Neural cell (in vitro differentiated cells): Measurements from ENCODE around the gene ARIH1. TPM values are rescaled to one million over a fixed set of nuclear protein-coding genes. Genes with fewer than 3 reads are reported as not detected.

Experiments used
- H2AFZ ChIP-seq: fragments of 200-600, 300-800 bp; sonication (generic), shearing (Covaris generic); 2 replicates; pipeline ENCODE4 v1.6.0; 2014; ENCODE audit warnings: low read depth, mild to moderate bottlenecking, antibody characterized with exemption, low read length, moderate library complexity
- H3F3A ChIP-seq: fragments of 200-600 bp; shearing (Covaris generic); 2 replicates; pipeline ENCODE4 v1.6.1; 2016; ENCODE audit warnings: mild to moderate bottlenecking, moderate library complexity, mixed read lengths, antibody characterized with exemption, low read length; ENCODE audit not compliant: insufficient read depth, poor library complexity, severe bottlenecking
- H3K27ac ChIP-seq: fragments of 200-600, 300-800 bp; sonication (generic), shearing (Covaris generic); 2 replicates; pipeline ENCODE4 v1.5.1; 2014; ENCODE audit warnings: mild to moderate bottlenecking, low read length, moderate library complexity
- H3K27me3 ChIP-seq: fragments of 300-800, 200-600 bp; sonication (generic), shearing (Covaris generic); 2 replicates; pipeline ENCODE4 v1.6.0; 2014; ENCODE audit warnings: mild to moderate bottlenecking, low read depth, low read length, moderate library complexity; ENCODE audit not compliant: insufficient read depth
- H3K36me3 ChIP-seq: fragments of 300-800, 200-600 bp; sonication (generic), shearing (Covaris generic); 2 replicates; pipeline ENCODE4 v1.5.1; 2014; ENCODE audit warnings: mild to moderate bottlenecking, antibody characterized with exemption, low read length, moderate library complexity; ENCODE audit not compliant: insufficient read depth
- H3K4me2 ChIP-seq: fragments of 300-800, 200-600 bp; sonication (generic), shearing (Covaris generic); 2 replicates; pipeline ENCODE4 v1.6.0; 2014; ENCODE audit warnings: mild to moderate bottlenecking, low read length
- H3K4me3 ChIP-seq: fragments of 300-800, 200-600 bp; sonication (generic), shearing (Covaris generic); 2 replicates; pipeline ENCODE4 v1.5.1; 2014; ENCODE audit warnings: mild to moderate bottlenecking, low read length, moderate library complexity
- H3K79me2 ChIP-seq: fragments of 200-600 bp; shearing (Covaris generic); replicated peaks from 2 replicates; pipeline ENCODE4 v1.6.0; 2014; ENCODE audit warnings: mild to moderate bottlenecking, low read length, moderate library complexity; ENCODE audit not compliant: insufficient read depth
- H3K9ac ChIP-seq: fragments of 300-800, 200-600 bp; sonication (generic), shearing (Covaris generic); 2 replicates; pipeline ENCODE4 v1.6.1; 2016; ENCODE audit warnings: mild to moderate bottlenecking, low read length, mixed read lengths
- H3K9me2 ChIP-seq: fragments of 200-600 bp; shearing (Covaris generic); 2 replicates; pipeline ENCODE4 v1.6.1; 2016; ENCODE audit warnings: mild to moderate bottlenecking, low read length, mixed read lengths; ENCODE audit not compliant: insufficient read depth
- H3K9me3 ChIP-seq: fragments of 200-600, 300-800 bp; sonication (generic), shearing (Covaris generic); 2 replicates; pipeline ENCODE4 v1.6.1; 2016; ENCODE audit warnings: mild to moderate bottlenecking, mixed run types, low read length, moderate library complexity, mixed read lengths
- H4K20me1 ChIP-seq: fragments of 200-600 bp; shearing (Covaris generic); 2 replicates; pipeline ENCODE4 v1.6.1; 2016; ENCODE audit warnings: mild to moderate bottlenecking, mixed run types; ENCODE audit not compliant: insufficient read depth
- EP300 ChIP-seq: fragments of 450-650 bp; conservative IDR thresholded peaks from 2 replicates; pipeline ENCODE4 v1.6.1; 2014; ENCODE audit warnings: antibody characterized with exemption, mild to moderate bottlenecking, moderate library complexity; ENCODE audit not compliant: poor library complexity, severe bottlenecking
- EZH2 ChIP-seq: fragments of 200-600, 300-800 bp; shearing (Covaris generic), sonication (generic); IDR thresholded peaks from 2 replicates; pipeline ENCODE4 v1.6.1; 2014; ENCODE audit warnings: antibody characterized with exemption, low read length, borderline replicate concordance, mild to moderate bottlenecking; ENCODE audit not compliant: insufficient read depth, poor library complexity, severe bottlenecking
- MXI1 ChIP-seq: fragments of 450-650 bp; conservative IDR thresholded peaks from 2 replicates; pipeline ENCODE4 v1.6.1; 2014; ENCODE audit warnings: antibody characterized with exemption, mild to moderate bottlenecking; ENCODE audit not compliant: poor library complexity, severe bottlenecking
- POLR2AphosphoS5 ChIP-seq: IDR thresholded peaks from 2 replicates; pipeline ENCODE4 v1.6.1; 2012
- RAD21 ChIP-seq: fragments of 450-650 bp; conservative IDR thresholded peaks from 2 replicates; pipeline ENCODE4 v1.6.1; 2014; ENCODE audit warnings: antibody characterized with exemption, mild to moderate bottlenecking, moderate library complexity
- SMC3 ChIP-seq: fragments of 450-650 bp; conservative IDR thresholded peaks from 2 replicates; pipeline ENCODE4 v1.6.1; 2014; ENCODE audit warnings: antibody characterized with exemption, mild to moderate bottlenecking, moderate library complexity; ENCODE audit not compliant: poor library complexity
- TAF1 ChIP-seq: IDR thresholded peaks from 2 replicates; pipeline ENCODE4 v1.6.1; 2012; ENCODE audit warnings: low read depth
- polyA plus RNA-seq: library from polyadenylated mRNA; depleted of rRNA; stranded (reverse); fragments of >200 nt; gene quantifications from 2 replicates; pipeline ENCODE4 v1.2.3, GENCODE V29; 2014
- TF ChIP-seq, protein P1 (sequence below): fragments of 450-650 bp; IDR thresholded peaks from 2 replicates; pipeline ENCODE4 v1.5.1; 2014; ENCODE audit warnings: antibody characterized with exemption, mild to moderate bottlenecking, moderate library complexity; ENCODE audit not compliant: poor library complexity, severe bottlenecking
- TF ChIP-seq, protein P2 (sequence below): IDR thresholded peaks from 2 replicates; pipeline ENCODE4 v1.6.1; 2012; ENCODE audit warnings: borderline replicate concordance

The ARIH1 gene
- polyA plus RNA-seq, 1 donor from 2014 or later, result 72.1 TPM

DNA sequence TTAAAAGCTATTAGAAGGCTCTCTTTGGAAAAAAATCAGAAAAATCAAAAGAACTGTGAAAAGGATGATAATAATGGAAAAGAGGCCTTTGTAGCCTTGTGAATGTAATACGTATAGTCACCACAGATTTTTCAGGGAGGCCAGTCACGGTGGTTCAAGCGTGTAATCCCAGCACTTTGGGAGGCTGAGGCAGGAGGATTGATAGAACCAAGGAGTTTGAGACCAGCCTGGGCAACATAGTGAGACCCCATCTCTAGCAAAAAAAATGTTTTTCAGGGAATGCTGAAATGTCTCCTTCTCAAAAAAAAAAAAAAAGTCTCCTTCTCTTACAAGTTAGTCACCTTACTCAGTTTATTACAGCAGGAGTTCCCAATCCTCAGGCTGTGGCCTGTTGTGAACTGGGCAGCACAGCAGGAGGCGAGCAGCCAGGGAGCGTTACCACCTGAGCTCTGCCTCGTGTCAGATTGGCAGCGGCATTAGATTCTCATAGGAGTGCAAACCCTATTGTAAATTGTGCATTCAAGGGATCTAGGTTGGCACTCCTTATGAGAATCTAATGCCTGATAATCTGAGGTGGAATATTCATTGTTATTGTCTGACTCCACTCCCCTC lies 15.9 kb downstream of the ARIH1 start:
- TF ChIP-seq, protein P1, sequence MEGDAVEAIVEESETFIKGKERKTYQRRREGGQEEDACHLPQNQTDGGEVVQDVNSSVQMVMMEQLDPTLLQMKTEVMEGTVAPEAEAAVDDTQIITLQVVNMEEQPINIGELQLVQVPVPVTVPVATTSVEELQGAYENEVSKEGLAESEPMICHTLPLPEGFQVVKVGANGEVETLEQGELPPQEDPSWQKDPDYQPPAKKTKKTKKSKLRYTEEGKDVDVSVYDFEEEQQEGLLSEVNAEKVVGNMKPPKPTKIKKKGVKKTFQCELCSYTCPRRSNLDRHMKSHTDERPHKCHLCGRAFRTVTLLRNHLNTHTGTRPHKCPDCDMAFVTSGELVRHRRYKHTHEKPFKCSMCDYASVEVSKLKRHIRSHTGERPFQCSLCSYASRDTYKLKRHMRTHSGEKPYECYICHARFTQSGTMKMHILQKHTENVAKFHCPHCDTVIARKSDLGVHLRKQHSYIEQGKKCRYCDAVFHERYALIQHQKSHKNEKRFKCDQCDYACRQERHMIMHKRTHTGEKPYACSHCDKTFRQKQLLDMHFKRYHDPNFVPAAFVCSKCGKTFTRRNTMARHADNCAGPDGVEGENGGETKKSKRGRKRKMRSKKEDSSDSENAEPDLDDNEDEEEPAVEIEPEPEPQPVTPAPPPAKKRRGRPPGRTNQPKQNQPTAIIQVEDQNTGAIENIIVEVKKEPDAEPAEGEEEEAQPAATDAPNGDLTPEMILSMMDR, result no peak
- TF ChIP-seq EP300 (no peak), RAD21 (no peak), TAF1 (no peak), POLR2AphosphoS5 (no peak), SMC3 (no peak), MXI1 (no peak), EZH2 (no peak)
- TF ChIP-seq, protein P2, sequence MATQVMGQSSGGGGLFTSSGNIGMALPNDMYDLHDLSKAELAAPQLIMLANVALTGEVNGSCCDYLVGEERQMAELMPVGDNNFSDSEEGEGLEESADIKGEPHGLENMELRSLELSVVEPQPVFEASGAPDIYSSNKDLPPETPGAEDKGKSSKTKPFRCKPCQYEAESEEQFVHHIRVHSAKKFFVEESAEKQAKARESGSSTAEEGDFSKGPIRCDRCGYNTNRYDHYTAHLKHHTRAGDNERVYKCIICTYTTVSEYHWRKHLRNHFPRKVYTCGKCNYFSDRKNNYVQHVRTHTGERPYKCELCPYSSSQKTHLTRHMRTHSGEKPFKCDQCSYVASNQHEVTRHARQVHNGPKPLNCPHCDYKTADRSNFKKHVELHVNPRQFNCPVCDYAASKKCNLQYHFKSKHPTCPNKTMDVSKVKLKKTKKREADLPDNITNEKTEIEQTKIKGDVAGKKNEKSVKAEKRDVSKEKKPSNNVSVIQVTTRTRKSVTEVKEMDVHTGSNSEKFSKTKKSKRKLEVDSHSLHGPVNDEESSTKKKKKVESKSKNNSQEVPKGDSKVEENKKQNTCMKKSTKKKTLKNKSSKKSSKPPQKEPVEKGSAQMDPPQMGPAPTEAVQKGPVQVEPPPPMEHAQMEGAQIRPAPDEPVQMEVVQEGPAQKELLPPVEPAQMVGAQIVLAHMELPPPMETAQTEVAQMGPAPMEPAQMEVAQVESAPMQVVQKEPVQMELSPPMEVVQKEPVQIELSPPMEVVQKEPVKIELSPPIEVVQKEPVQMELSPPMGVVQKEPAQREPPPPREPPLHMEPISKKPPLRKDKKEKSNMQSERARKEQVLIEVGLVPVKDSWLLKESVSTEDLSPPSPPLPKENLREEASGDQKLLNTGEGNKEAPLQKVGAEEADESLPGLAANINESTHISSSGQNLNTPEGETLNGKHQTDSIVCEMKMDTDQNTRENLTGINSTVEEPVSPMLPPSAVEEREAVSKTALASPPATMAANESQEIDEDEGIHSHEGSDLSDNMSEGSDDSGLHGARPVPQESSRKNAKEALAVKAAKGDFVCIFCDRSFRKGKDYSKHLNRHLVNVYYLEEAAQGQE, result no peak
- Histone ChIP-seq H3K9ac (no peak overlapping the region), H2AFZ (no peak overlapping the region), H3K9me2 (no peaks in the 10 kb centered on the region), H3K27me3 (no peaks in the 10 kb centered on the region), H3K4me2 (no peak overlapping the region), H3K4me3 (no peak overlapping the region), H3K27ac (no peak overlapping the region), H3K9me3 (no peaks in the 10 kb centered on the region), H3F3A (no peaks in the 10 kb centered on the region), H4K20me1 (peaks cover 68% of the 10 kb centered on the region), H3K36me3 (no peaks in the 10 kb centered on the region), H3K79me2 (peaks cover 100% of the 10 kb centered on the region)

DNA sequence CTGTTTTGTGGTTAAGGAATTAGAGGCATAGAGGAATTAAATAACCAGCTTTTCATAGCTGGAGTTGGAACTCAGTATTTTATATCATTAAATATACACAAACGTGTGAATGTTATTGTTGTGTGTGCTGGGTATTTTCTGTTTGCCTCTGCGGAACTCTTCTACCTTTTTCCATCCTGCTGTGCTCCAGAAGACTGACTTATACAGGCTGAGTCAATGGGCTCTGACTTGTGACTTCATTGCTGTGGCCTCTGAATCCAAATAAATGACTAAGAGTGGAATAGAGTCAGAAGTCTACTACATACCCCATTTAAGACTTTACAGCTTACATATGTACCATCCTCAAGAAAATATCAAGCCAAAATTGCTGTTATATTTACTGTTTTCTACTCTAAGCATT lies 17.6 kb downstream of the ARIH1 start:
- H3K9me3 ChIP-seq, result no peaks in the 10 kb centered on the region
- no peak overlapping the region for H2AFZ ChIP-seq
- H3K9me2 ChIP-seq, result no peaks in the 10 kb centered on the region
- no peak overlapping the region for H3K4me2 ChIP-seq
- peaks cover 100% of the 10 kb centered on the region for H3K79me2 ChIP-seq
- no peaks in the 10 kb centered on the region for H3K27me3 ChIP-seq
- no peaks in the 10 kb centered on the region for H3K36me3 ChIP-seq
- no peaks in the 10 kb centered on the region for H3F3A ChIP-seq
- H3K27ac ChIP-seq, result no peak overlapping the region
- H3K9ac ChIP-seq, result no peak overlapping the region
- peaks cover 58% of the 10 kb centered on the region for H4K20me1 ChIP-seq
- TF ChIP-seq RAD21 (no peak), EZH2 (no peak), TAF1 (no peak), EP300 (no peak), POLR2AphosphoS5 (no peak), SMC3 (no peak), MXI1 (no peak)
- TF ChIP-seq, protein P1, result no peak
- TF ChIP-seq, protein P2, result no peak
- no peak overlapping the region for H3K4me3 ChIP-seq
